ENCODE results near the gene PPP2R2B.

Gene PPP2R2B

DNA sequence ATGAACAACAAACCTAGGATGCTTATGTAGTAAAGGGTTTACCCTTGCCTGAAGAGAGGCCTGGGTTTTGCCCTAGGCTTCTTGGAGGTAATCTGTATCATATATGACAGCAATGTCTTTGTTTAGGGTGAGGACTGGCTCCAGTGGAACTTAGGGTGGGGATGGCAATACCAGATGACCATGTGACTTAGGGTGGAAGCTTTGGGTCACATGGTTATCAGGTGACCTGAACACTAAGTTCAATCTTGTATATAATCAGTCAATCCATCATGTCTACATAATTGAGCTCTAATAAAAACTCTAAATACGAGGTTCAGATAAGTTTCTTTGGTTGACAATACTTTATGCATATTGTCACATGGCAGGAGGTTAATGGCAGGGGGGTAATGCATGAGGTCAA is 10.6 kb upstream of the PPP2R2B start:
- Histone ChIP-seq H3K9ac (no peak overlapping the region), H3K4me2 (ENCODE audit: low read length) (no peak overlapping the region), H3K27me3 (ENCODE audit: control insufficient read depth, insufficient read depth, low read length) (no peaks in the 10 kb centered on the region), H3K79me2 (no peaks in the 10 kb centered on the region), H2AFZ (no peak overlapping the region), H3K27ac (no peak overlapping the region), H3K4me3 (ENCODE audit: low read depth, low read length) (no peak overlapping the region), H3K36me3 (ENCODE audit: control insufficient read depth, insufficient read depth, low read length) (no peaks in the 10 kb centered on the region), H3K9me3 (ENCODE audit: control insufficient read depth, low read length) (no peaks in the 10 kb centered on the region), H3K4me1 (no peaks in the 10 kb centered on the region)
- TF ChIP-seq, protein P1, sequence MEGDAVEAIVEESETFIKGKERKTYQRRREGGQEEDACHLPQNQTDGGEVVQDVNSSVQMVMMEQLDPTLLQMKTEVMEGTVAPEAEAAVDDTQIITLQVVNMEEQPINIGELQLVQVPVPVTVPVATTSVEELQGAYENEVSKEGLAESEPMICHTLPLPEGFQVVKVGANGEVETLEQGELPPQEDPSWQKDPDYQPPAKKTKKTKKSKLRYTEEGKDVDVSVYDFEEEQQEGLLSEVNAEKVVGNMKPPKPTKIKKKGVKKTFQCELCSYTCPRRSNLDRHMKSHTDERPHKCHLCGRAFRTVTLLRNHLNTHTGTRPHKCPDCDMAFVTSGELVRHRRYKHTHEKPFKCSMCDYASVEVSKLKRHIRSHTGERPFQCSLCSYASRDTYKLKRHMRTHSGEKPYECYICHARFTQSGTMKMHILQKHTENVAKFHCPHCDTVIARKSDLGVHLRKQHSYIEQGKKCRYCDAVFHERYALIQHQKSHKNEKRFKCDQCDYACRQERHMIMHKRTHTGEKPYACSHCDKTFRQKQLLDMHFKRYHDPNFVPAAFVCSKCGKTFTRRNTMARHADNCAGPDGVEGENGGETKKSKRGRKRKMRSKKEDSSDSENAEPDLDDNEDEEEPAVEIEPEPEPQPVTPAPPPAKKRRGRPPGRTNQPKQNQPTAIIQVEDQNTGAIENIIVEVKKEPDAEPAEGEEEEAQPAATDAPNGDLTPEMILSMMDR (IDR thresholded peaks at IDR 0.05) = no peak

DNA sequence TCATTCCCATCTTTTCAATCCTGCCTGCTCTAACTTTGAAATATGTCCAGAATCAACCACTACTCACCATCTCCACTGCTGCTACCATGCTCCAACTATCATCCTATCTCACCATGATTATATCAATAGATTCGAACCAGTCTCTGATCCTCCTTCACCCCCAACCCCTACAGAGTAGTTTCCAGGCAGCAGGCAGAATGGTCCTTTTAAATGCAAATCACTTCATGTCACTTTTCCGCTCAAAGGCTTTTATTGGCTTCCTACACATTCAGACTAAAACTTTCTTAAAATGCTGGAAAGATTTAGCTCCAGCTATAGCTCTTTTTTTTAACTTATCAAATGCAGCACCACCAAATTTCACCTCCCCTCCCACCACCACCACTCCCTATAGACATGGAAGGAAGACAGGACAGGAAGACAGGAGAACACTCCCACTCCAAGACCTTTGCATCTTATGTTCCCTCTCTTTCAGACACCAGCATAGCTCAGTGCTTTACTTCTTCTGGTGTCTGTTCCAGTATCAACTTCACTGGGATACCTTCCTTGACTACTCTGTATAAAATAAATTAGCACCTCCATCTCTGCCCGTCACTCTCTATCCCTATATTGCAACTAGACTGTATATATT is 9.9 kb upstream of the PPP2R2B start:
- TF ChIP-seq, protein P1 (IDR thresholded peaks at IDR 0.05) = no peak
- H3K4me1 ChIP-seq = no peaks in the 10 kb centered on the region
- no peak overlapping the region for H3K4me2 ChIP-seq (ENCODE audit: low read length)
- no peaks in the 10 kb centered on the region for H3K79me2 ChIP-seq
- H3K9me3 ChIP-seq (ENCODE audit: control insufficient read depth, low read length) = no peaks in the 10 kb centered on the region
- H3K27ac ChIP-seq = no peak overlapping the region
- H2AFZ ChIP-seq = no peak overlapping the region
- H3K4me3 ChIP-seq (ENCODE audit: low read depth, low read length) = no peak overlapping the region
- no peaks in the 10 kb centered on the region for H3K27me3 ChIP-seq (ENCODE audit: control insufficient read depth, insufficient read depth, low read length)
- no peaks in the 10 kb centered on the region for H3K36me3 ChIP-seq (ENCODE audit: control insufficient read depth, insufficient read depth, low read length)
- H3K9ac ChIP-seq = no peak overlapping the region

DNA sequence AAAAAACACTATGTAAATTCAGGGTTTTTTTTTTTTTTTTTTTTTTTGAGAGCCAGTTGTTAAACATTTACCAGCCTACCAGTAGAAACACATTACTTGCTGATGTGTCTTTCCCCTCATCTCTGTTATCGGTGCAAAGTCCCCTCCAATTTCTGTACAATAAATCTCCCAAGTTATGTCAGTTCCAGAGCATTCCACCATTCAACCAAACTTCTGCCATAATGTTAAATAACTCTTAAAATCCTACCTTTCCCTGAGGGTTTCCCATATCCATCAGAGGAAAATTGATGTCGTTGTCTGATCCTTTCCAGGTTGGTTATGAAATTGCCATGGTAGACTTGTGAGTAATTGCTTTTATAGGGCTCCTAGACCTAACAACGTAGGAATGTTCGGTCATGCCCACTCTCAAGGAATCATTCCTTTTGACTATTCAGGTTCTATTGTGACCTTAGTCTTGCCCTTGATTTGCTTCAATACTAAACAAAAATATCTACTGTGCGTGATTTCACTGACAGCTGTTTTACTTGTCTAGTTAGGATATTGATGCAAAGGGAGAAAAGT is 5.6 kb upstream of the PPP2R2B start:
- Histone ChIP-seq H3K27ac (no peak overlapping the region), H3K27me3 (ENCODE audit: control insufficient read depth, insufficient read depth, low read length) (no peaks in the 10 kb centered on the region), H3K9ac (no peak overlapping the region), H3K79me2 (no peaks in the 10 kb centered on the region), H3K36me3 (ENCODE audit: control insufficient read depth, insufficient read depth, low read length) (no peaks in the 10 kb centered on the region), H2AFZ (no peak overlapping the region), H3K4me1 (no peaks in the 10 kb centered on the region), H3K9me3 (ENCODE audit: control insufficient read depth, low read length) (no peaks in the 10 kb centered on the region), H3K4me2 (ENCODE audit: low read length) (no peak overlapping the region), H3K4me3 (ENCODE audit: low read depth, low read length) (no peak overlapping the region)
- TF ChIP-seq, protein P1 (IDR thresholded peaks at IDR 0.05) = no peak

DNA sequence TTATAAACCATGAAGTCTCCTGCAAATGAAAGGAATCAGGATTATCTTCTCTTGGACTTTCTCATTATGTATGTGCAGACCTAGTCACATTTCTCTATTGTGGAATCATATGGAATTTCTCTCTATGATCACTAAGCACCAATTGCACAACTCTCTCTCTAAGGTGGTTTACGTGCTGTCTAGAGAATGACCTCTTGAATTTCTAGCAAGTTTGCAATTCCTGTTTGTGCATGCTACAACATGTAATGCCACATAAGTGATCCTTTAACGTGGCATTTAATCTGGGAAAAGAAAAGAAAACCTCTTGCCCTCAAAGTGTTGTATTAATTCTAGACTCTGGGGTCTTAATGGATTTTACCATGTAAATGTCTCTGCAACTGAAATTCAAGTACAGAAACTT is 5.0 kb upstream of the PPP2R2B start:
- Histone ChIP-seq H3K9ac (no peak overlapping the region), H3K4me3 (ENCODE audit: low read depth, low read length) (no peak overlapping the region), H3K9me3 (ENCODE audit: control insufficient read depth, low read length) (no peaks in the 10 kb centered on the region), H3K27ac (no peak overlapping the region), H3K27me3 (ENCODE audit: control insufficient read depth, insufficient read depth, low read length) (no peaks in the 10 kb centered on the region), H3K4me2 (ENCODE audit: low read length) (no peak overlapping the region), H3K4me1 (no peaks in the 10 kb centered on the region), H2AFZ (no peak overlapping the region), H3K79me2 (no peaks in the 10 kb centered on the region), H3K36me3 (ENCODE audit: control insufficient read depth, insufficient read depth, low read length) (no peaks in the 10 kb centered on the region)
- TF ChIP-seq, protein P1 (IDR thresholded peaks at IDR 0.05) = no peak

DNA sequence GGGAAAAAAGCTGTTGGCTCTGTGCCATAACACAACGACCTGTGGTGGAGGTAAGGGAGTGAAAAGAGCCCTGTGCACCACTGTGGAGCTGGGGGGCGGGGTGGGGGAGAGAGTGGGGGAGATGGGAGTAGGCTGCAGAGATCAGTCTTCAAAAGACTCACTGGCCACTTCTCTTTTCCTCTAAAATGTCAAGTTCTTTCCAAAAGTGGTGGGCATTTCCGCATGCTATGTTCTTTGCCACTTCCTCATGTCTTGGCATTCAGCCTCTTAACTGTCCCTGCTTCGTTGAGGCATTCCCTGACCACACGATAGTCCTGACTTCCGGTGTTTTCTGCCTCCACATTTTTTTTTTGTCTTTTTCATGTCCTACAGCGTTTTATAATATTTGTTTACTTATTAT is 2.4 kb upstream of the PPP2R2B start:
- Histone ChIP-seq H3K4me2 (ENCODE audit: low read length) (no peak overlapping the region), H3K4me3 (ENCODE audit: low read depth, low read length) (no peak overlapping the region), H3K27me3 (ENCODE audit: control insufficient read depth, insufficient read depth, low read length) (no peaks in the 10 kb centered on the region), H3K4me1 (no peaks in the 10 kb centered on the region), H3K9ac (no peak overlapping the region), H3K9me3 (ENCODE audit: control insufficient read depth, low read length) (no peaks in the 10 kb centered on the region), H3K27ac (no peak overlapping the region), H3K36me3 (ENCODE audit: control insufficient read depth, insufficient read depth, low read length) (no peaks in the 10 kb centered on the region), H2AFZ (no peak overlapping the region), H3K79me2 (no peaks in the 10 kb centered on the region)
- TF ChIP-seq, protein P1 (IDR thresholded peaks at IDR 0.05) = no peak

Data from parathyroid adenoma (tissue), 2 donors.